Measurements from ENCODE around the gene ZBTB7B.

Gene ZBTB7B

GRCh38 chr1:155029513-155030242, 27.1 kb downstream of the ZBTB7B start:
- CTCF ChIA-PET: no interaction called here
- no peak for DNase-seq
- no peaks in the 10 kb centered on the region for H3K36me3 Mint-ChIP-seq
- no peak overlapping the region for H3K4me3 Mint-ChIP-seq
- no peak overlapping the region for H3K27ac Mint-ChIP-seq
- no peaks in the 10 kb centered on the region for H3K9me3 Mint-ChIP-seq
- H3K4me1 Mint-ChIP-seq: no peaks in the 10 kb centered on the region
- H3K27me3 Mint-ChIP-seq: peaks cover 45% of the 10 kb centered on the region

- Mint-ChIP-seq H3K27ac (no peak overlapping the region), H3K4me1 (no peaks in the 10 kb centered on the region), H3K27me3 (peaks cover 48% of the 10 kb centered on the region), H3K36me3 (no peaks in the 10 kb centered on the region), H3K4me3 (no peak overlapping the region), H3K9me3 (no peaks in the 10 kb centered on the region)
- DNase-seq: no peak
- CTCF ChIA-PET: interaction anchor here (0.8 kb wide), 1 partner anchor 9 kb away, joined by 3 read pairs; no protein-coding TSS in a partner anchor
Observed at GRCh38 chr1:155030243-155030795, 27.7 kb downstream of the ZBTB7B start.

- Mint-ChIP-seq H3K36me3 (no peaks in the 10 kb centered on the region), H3K27me3 (peaks cover 48% of the 10 kb centered on the region), H3K4me1 (no peaks in the 10 kb centered on the region), H3K9me3 (no peaks in the 10 kb centered on the region), H3K4me3 (no peak overlapping the region), H3K27ac (no peak overlapping the region)
- CTCF ChIA-PET: interaction anchor here (0.8 kb wide), 1 partner anchor 9 kb away, joined by 3 read pairs; no protein-coding TSS in a partner anchor
- no peak for DNase-seq
Observed at GRCh38 chr1:155030899-155031298, 28.3 kb downstream of the ZBTB7B start.

GRCh38 chr1:155032886-155033285, 30.3 kb downstream of the ZBTB7B start:
- Mint-ChIP-seq H3K9me3 (no peaks in the 10 kb centered on the region), H3K27ac (no peak overlapping the region), H3K27me3 (peaks cover 64% of the 10 kb centered on the region), H3K4me3 (no peak overlapping the region), H3K36me3 (no peaks in the 10 kb centered on the region), H3K4me1 (no peaks in the 10 kb centered on the region)
- DNase-seq: no peak
- CTCF ChIA-PET: interaction anchor here (1.8 kb wide), 1 partner anchor 15 kb away, joined by 6 read pairs; no protein-coding TSS in a partner anchor

GRCh38 chr1:155033524-155033923, 30.9 kb downstream of the ZBTB7B start, which contains the start of the genes DCST1 and DCST2:
DCST1 (plus strand) TSS chr1:155033824; CDS start chr1:155034037, 213 bp downstream.
DCST2 (minus strand) TSS chr1:155033781; CDS start chr1:155033701, 80 bp downstream.
- DNase-seq: no peak
- H3K4me1 Mint-ChIP-seq: no peaks in the 10 kb centered on the region
- H3K4me3 Mint-ChIP-seq: no peak within 1 kb of the TSS
- H3K27me3 Mint-ChIP-seq: peaks cover 70% of the 10 kb centered on the region
- H3K36me3 Mint-ChIP-seq: no peaks in the 10 kb centered on the region
- CTCF ChIA-PET: interaction anchor here (1.0 to 1.8 kb wide), 2 partner anchors 14 to 16 kb away, joined by 3 to 6 read pairs; no protein-coding TSS in a partner anchor
- no peaks in the 10 kb centered on the region for H3K9me3 Mint-ChIP-seq
- H3K27ac Mint-ChIP-seq: no peak within 1 kb of the TSS

GRCh38 chr1:155034318-155035208, 32.0 kb downstream of the ZBTB7B start:
- peaks cover 5% of the 10 kb centered on the region for H3K4me1 Mint-ChIP-seq
- DNase-seq: no peak
- CTCF ChIA-PET: interaction anchor here (1.0 to 1.8 kb wide), 2 partner anchors 15 to 17 kb away, joined by 3 to 6 read pairs; no protein-coding TSS in a partner anchor
- no peaks in the 10 kb centered on the region for H3K36me3 Mint-ChIP-seq
- H3K9me3 Mint-ChIP-seq: no peaks in the 10 kb centered on the region
- no peak overlapping the region for H3K4me3 Mint-ChIP-seq
- peaks cover 72% of the 10 kb centered on the region for H3K27me3 Mint-ChIP-seq
- no peak overlapping the region for H3K27ac Mint-ChIP-seq

GRCh38 chr1:155035936-155036335, 33.3 kb downstream of the ZBTB7B start:
- Mint-ChIP-seq H3K27ac (no peak overlapping the region), H3K4me3 (no peak overlapping the region), H3K36me3 (no peaks in the 10 kb centered on the region), H3K27me3 (peaks cover 68% of the 10 kb centered on the region), H3K9me3 (no peaks in the 10 kb centered on the region), H3K4me1 (peaks cover 5% of the 10 kb centered on the region)
- DNase-seq: no peak
- CTCF ChIA-PET: no interaction called here

- no peak overlapping the region for H3K27ac Mint-ChIP-seq
Observed at GRCh38 chr1:155037043-155037442, 34.4 kb downstream of the ZBTB7B start.

GRCh38 chr1:155037851-155038441, 35.3 kb downstream of the ZBTB7B start:
- no peak overlapping the region for H3K4me3 Mint-ChIP-seq
- H3K36me3 Mint-ChIP-seq: no peaks in the 10 kb centered on the region
- H3K27ac Mint-ChIP-seq: no peak overlapping the region
- H3K4me1 Mint-ChIP-seq: peaks cover 5% of the 10 kb centered on the region
- no peak for DNase-seq
- CTCF ChIA-PET: interaction anchor here (0.7 to 17.5 kb wide), 2 partner anchors 20 to 51 kb away, joined by 3 to 220 read pairs; partner anchors contain the start of genes ADAM15 and EFNA4
- H3K27me3 Mint-ChIP-seq: peaks cover 72% of the 10 kb centered on the region
- no peaks in the 10 kb centered on the region for H3K9me3 Mint-ChIP-seq

More at GRCh38 chr1:155037043-155037442, 34.4 kb downstream of the ZBTB7B start:
- Mint-ChIP-seq H3K27me3 (peaks cover 72% of the 10 kb centered on the region), H3K4me1 (peaks cover 5% of the 10 kb centered on the region), H3K4me3 (no peak overlapping the region), H3K9me3 (no peaks in the 10 kb centered on the region), H3K36me3 (no peaks in the 10 kb centered on the region)
- DNase-seq: no peak
- CTCF ChIA-PET: interaction anchor here (0.7 to 17.5 kb wide), 2 partner anchors 21 to 52 kb away, joined by 3 to 220 read pairs; partner anchors contain the start of genes ADAM15 and EFNA4

- no peak overlapping the region for H3K27ac Mint-ChIP-seq
- peaks cover 6% of the 10 kb centered on the region for H3K4me1 Mint-ChIP-seq
- H3K9me3 Mint-ChIP-seq: no peaks in the 10 kb centered on the region
- H3K36me3 Mint-ChIP-seq: no peaks in the 10 kb centered on the region
- DNase-seq: no peak
- CTCF ChIA-PET: interaction anchor here (0.9 to 17.5 kb wide), 3 partner anchors 8 to 46 kb away, joined by 3 to 220 read pairs (median 3); partner anchors contain the start of genes ADAM15 and EFNA4
- H3K4me3 Mint-ChIP-seq: no peak overlapping the region
- peaks cover 70% of the 10 kb centered on the region for H3K27me3 Mint-ChIP-seq
Observed at GRCh38 chr1:155038602-155039307, 36.2 kb downstream of the ZBTB7B start.

GRCh38 chr1:155039308-155039669, 36.7 kb downstream of the ZBTB7B start:
- no peak overlapping the region for H3K4me3 Mint-ChIP-seq
- CTCF ChIA-PET: interaction anchor here (0.9 to 17.5 kb wide), 3 partner anchors 9 to 46 kb away, joined by 3 to 220 read pairs (median 3); partner anchors contain the start of genes ADAM15 and EFNA4
- H3K9me3 Mint-ChIP-seq: no peaks in the 10 kb centered on the region
- peaks cover 9% of the 10 kb centered on the region for H3K4me1 Mint-ChIP-seq
- H3K27me3 Mint-ChIP-seq: peaks cover 67% of the 10 kb centered on the region
- H3K36me3 Mint-ChIP-seq: no peaks in the 10 kb centered on the region
- no peak for DNase-seq
- H3K27ac Mint-ChIP-seq: no peak overlapping the region

- no peaks in the 10 kb centered on the region for H3K9me3 Mint-ChIP-seq
- DNase-seq: no peak
- CTCF ChIA-PET: interaction anchor here (0.5 to 17.5 kb wide), 4 partner anchors 9 to 51 kb away, joined by 3 to 220 read pairs (median 3); partner anchors contain the start of genes ADAM15 and EFNA4
- no peak overlapping the region for H3K27ac Mint-ChIP-seq
- peaks cover 19% of the 10 kb centered on the region for H3K4me1 Mint-ChIP-seq
- H3K36me3 Mint-ChIP-seq: no peaks in the 10 kb centered on the region
- H3K4me3 Mint-ChIP-seq: no peak overlapping the region
- peaks cover 59% of the 10 kb centered on the region for H3K27me3 Mint-ChIP-seq
Observed at GRCh38 chr1:155040358-155041093, 37.9 kb downstream of the ZBTB7B start.

All from activated naive CD4-positive, alpha-beta T cell treated with anti-CD3 and anti-CD28 coated beads, Interleukin-2, amount 10 ng/mL, durations not matched to agents 7 days and 5 days (primary cell).